HG03045 (cell line): Measurements from ENCODE around the gene KRTAP9-6.
"Not testable (repeated sequence)": the region's sequence is repeated elsewhere in the genome, so short reads cannot be mapped to it uniquely, and the experiment has no call there.

ENCODE experiments used
- ATAC-seq: cut with Tn5 transposase; IDR thresholded peaks from one replicate; pipeline ENCODE4 v1.9.1; 2021; ENCODE audit warnings: mild to moderate bottlenecking, moderate library complexity; ENCODE audit not compliant: unreplicated experiment

Gene KRTAP9-6, protein sequence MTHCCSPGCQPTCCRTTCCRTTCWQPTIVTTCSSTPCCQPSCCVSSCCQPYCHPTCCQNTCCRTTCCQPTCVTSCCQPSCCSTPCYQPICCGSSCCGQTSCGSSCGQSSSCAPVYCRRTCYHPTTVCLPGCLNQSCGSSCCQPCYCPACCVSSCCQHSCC

DNA sequence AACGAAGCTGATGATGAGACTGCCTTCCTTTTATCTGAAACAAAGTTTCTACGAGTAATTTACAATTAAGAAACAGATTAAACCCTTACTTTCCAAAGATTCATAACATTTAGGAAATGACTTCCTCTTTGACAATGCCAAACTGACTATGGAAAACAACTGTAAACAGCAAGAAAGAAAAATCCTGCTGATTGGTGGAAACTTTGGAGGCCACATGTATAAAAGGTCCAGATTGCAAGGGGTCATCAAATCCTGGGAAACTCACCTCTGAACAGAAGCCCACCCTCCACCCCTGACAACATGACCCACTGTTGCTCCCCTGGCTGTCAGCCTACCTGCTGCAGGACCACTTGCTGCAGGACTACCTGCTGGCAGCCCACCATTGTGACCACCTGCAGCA, at the start of gene KRTAP9-6:
KRTAP9-6 (plus strand) TSS at position 301 of the 400 bp plus-strand sequence; CDS start at position 301, 0 bp downstream.
- ATAC-seq: no peak

GRCh38 chr17:41215681-41216080, 49.5 kb upstream of the KRTAP9-6 start:
- no peak for ATAC-seq

DNA sequence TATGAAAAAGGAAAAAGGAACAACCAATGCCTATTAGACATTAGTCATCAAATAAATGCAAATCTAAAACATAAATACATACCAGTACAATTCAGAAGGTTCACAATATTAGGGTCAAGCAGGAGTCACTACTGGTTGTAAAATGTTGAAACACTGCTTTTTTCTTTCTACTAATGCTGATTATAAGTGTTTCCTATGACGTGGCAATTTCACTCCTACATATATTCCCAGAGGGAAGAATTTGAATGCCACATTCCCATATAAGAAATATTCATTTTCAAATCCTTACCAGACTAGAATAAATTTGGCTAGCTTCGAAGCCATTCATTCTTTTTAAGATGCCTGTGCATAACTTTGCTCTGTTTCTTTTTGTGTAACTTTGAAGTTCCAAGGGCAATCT, 41.4 kb upstream of the KRTAP9-6 start:
- ATAC-seq: no peak

DNA sequence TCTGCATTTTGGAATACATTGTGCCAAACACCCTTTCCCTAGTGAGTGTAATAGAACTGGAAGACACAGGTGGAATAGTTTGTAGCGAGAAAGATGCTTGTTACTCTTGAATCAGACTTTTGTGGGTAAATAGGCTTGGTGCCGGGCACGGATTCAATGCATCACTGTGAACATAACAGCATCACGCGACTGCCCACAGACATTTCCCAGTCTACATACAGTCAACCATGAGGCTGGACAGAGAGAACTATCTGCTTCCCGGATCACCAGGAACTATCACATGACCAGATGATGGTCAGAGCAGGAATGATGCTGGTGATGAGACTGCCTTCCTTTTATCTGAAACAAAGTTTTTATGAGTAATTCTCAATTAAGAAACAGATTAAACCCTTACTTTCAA, 39.1 kb upstream of the KRTAP9-6 start:
- ATAC-seq: no peak

DNA sequence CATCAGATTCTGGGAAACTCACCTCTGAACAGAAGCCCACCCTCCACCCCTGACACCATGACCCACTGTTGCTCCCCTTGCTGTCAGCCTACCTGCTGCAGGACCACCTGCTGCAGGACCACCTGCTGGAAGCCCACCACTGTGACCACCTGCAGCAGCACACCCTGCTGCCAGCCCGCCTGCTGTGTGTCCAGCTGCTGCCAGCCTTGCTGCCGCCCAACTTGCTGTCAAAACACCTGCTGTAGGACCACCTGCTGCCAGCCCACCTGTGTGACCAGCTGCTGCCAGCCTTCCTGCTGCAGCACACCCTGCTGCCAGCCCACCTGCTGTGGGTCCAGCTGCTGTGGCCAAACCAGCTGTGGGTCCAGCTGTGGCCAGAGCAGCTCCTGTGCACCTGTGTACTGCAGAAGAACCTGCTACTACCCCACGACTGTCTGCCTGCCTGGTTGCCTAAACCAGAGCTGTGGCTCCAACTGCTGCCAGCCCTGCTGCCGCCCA, 38.5 kb upstream of the KRTAP9-6 start, which contains the start of gene KRTAP9-2:
KRTAP9-2 (plus strand) TSS at position 51 of the 498 bp plus-strand sequence; CDS start at position 58, 7 bp downstream.
- not testable (repeated sequence) for ATAC-seq

DNA sequence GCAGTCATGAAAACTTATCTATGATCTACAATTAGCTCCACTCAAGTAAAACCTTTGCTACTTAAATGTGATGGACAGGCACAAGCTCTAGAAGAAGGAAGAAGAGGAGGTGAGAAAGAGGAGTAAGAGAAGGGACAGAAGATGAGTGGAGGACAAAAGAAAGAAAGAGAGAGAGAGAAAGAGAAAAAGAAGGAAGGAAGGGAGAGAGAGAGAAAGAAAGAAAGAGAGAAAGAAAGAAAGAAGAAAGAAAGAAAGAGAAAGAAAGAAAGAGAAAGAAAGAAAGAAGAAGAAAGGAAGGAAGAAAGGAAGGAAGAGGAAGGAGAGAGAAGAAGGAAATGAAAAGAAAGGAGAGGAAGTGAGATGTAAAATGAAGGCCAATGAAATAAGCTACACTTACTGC, 35.1 kb upstream of the KRTAP9-6 start:
- no peak for ATAC-seq

GRCh38 chr17:41231731-41232130, 33.4 kb upstream of the KRTAP9-6 start:
- ATAC-seq: no peak

GRCh38 chr17:41232399-41233105, 32.6 kb upstream of the KRTAP9-6 start, which contains the start of gene KRTAP9-3:
TSS of gene KRTAP9-3 (plus strand) at chr17:41232449. CDS start at chr17:41232502, 53 bp downstream.
- not testable (repeated sequence) for ATAC-seq

DNA sequence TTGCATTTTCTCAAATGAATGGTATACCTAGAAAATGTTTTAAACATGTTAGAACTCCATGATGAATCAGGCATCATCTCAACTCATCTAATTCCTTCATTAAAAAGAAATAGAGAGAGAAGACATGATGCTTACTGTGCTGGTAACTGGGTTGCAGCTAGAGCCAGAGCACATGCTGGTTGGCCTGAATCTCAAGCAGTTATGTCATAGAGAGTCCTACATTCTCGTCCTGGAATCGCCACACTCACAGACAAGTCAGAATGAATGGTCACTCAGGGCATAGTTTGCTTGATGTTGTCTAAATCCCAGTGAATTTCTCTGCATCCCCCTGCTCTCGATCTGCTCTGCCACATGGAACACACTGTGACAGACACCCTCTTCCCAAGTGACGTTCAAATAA, 28.1 kb upstream of the KRTAP9-6 start:
- not testable (repeated sequence) for ATAC-seq

DNA sequence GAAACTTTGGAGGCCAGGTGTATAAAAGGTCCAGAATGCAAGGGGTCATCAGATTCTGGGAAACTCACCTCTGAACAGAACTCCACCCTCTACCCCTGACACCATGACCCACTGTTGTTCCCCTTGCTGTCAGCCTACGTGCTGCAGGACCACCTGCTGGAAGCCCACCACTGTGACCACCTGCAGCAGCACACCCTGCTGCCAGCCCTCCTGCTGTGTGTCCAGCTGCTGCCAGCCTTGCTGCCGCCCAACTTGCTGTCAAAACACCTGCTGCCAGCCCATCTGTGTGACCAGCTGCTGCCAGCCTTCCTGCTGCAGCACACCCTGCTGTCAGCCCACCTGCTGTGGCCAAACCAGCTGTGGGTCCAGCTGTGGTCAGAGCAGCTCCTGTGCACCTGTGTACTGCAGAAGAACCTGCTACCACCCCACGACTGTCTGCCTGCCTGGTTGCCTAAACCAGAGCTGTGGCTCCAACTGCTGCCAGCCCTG, 27.2 kb upstream of the KRTAP9-6 start, which contains the start of gene KRTAP9-8:
KRTAP9-8 (plus strand) TSS at position 51 of the 489 bp plus-strand sequence; CDS start at position 104, 53 bp downstream.
- not testable (repeated sequence) for ATAC-seq

GRCh38 chr17:41246995-41247787, 18.0 kb upstream of the KRTAP9-6 start:
- not testable (repeated sequence) for ATAC-seq

DNA sequence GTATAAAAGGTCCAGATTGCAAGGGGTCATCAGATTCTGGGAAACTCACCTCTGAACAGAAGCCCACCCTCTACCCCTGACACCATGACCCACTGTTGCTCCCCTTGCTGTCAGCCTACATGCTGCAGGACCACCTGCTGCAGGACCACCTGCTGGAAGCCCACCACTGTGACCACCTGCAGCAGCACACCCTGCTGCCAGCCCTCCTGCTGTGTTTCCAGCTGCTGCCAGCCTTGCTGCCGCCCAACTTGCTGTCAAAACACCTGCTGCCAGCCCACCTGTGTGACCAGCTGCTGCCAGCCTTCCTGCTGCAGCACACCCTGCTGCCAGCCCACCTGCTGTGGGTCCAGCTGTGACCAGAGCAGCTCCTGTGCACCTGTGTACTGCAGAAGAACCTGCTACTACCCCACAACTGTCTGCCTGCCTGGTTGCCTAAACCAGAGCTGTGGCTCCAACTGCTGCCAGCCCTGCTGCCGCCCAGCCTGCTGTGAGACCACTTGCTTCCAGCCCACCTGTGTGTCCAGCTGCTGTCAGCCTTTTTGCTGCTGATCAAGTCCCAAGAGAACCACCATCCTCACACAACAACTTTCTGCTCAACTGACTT, 15.4 kb upstream of the KRTAP9-6 start, which contains the start of gene KRTAP9-4:
KRTAP9-4 (plus strand) TSS at position 51 of the 604 bp plus-strand sequence; CDS start at position 85, 34 bp downstream.
- not testable (repeated sequence) for ATAC-seq

- ATAC-seq: no peak
Measured at GRCh38 chr17:41251261-41251660, 13.9 kb upstream of the KRTAP9-6 start.

- no peak for ATAC-seq
Measured at GRCh38 chr17:41254861-41255260, 10.3 kb upstream of the KRTAP9-6 start.

GRCh38 chr17:41255381-41256290, 9.5 kb upstream of the KRTAP9-6 start, which contains the start of gene KRTAP9-9:
TSS of gene KRTAP9-9 (plus strand) at chr17:41255384.
- ATAC-seq: not testable (repeated sequence)

GRCh38 chr17:41256291-41256685, 8.9 kb upstream of the KRTAP9-6 start:
- no peak for ATAC-seq

GRCh38 chr17:41258406-41258805, 6.8 kb upstream of the KRTAP9-6 start:
- no peak for ATAC-seq

- ATAC-seq: no peak
Measured at GRCh38 chr17:41263212-41263611, 2.0 kb upstream of the KRTAP9-6 start.

- no peak for ATAC-seq
Measured at GRCh38 chr17:41264599-41264998, 579 bp upstream of the KRTAP9-6 start.
